ENCODE measurements around the gene NAPSA. TPM values are rescaled to one million over a fixed set of nuclear protein-coding genes. Genes with fewer than 3 reads are reported as not detected.

The NAPSA gene
- total and polyA plus RNA-seq, 10 of the 15 experiments (the other 5 are each of a cell fraction or from before 2014, with no cell fraction given), result 6.7 to 45.4 (median 17.1) TPM

- ChIA-PET CTCF (interaction anchor here (1.2 to 1.4 kb wide), 3 partner anchors 14 to 179 kb away, joined by 3 to 5 read pairs (median 4); no protein-coding TSS in a partner anchor), RAD21 (ENCODE audit: unreplicated experiment) (interaction anchor here (0.8 to 2.0 kb wide), 5 partner anchors 10 to 31 kb away, joined by 3 to 10 read pairs (median 5); partner anchors contain the start of gene KCNC3), POLR2A (interaction anchor here (0.7 to 1.2 kb wide), 3 partner anchors 9 to 506 kb away, joined by 3 to 6 read pairs (median 4); partner anchors contain the start of gene KCNC3), SMC1A (ENCODE audit: uncharacterized antibody, unreplicated experiment) (interaction anchor here (0.7 kb wide), 1 partner anchor 61 kb away, joined by 3 read pairs; no protein-coding TSS in a partner anchor)
- Histone ChIP-seq H3K36me3 (ENCODE audit: control insufficient read depth in 2 of 2, insufficient read depth in 2 of 2, low read length in 1 of 2) (no peaks in the 10 kb centered on the region), H3K27ac (ENCODE audit: control insufficient read depth, insufficient read depth) (no peak overlapping the region), H2AFZ (ENCODE audit: control insufficient read depth, low read depth, low read length) (no peak overlapping the region), H3K4me3 (no peak overlapping the region), H3K79me2 (ENCODE audit: control insufficient read depth, insufficient read depth, low read length) (no peaks in the 10 kb centered on the region), H3K4me1 (ENCODE audit: control insufficient read depth, insufficient read depth, low read length) (no peaks in the 10 kb centered on the region), H4K20me1 (ENCODE audit: control insufficient read depth, insufficient read depth) (no peaks in the 10 kb centered on the region), H3K27me3 (replicated peaks in 1 of 2; ENCODE audit: control insufficient read depth in 2 of 2, insufficient read depth in 2 of 2, low read length in 1 of 2) (peaks cover 11 to 12% of the 10 kb centered on the region in 2 experiments), H3K9ac (ENCODE audit: control insufficient read depth, insufficient read depth, low read length) (no peak overlapping the region), H3K9me3 (replicated peaks; ENCODE audit: control insufficient read depth, insufficient read depth, low read length) (no peaks in the 10 kb centered on the region), H3K4me2 (ENCODE audit: control insufficient read depth, insufficient read depth) (no peak overlapping the region)
- intact Hi-C loops (cut with micrococcal nuclease; ENCODE audit: unreplicated experiment) (no loop called here), in situ Hi-C loops (cut with MboI) (no loop called here)
- BruUV-seq (replicated peaks), result no TSS peak
- no peak for ATAC-seq
- WGBS (ENCODE audit: insufficient coverage, insufficient replicate concordance, low lambda C conversion rate, missing lambda C conversion rate), result 0% methylated on average over 8 of the region's 40 CpGs
- DNase-seq (ENCODE audit: low read depth, low spot score), result no peak
- no peak for FAIRE-seq
- TF ChIP-seq SUZ12 (IDR thresholded peaks at IDR 0.05; ENCODE audit: unreplicated experiment), result peak; percentile 65
- TF ChIP-seq, protein P1, sequence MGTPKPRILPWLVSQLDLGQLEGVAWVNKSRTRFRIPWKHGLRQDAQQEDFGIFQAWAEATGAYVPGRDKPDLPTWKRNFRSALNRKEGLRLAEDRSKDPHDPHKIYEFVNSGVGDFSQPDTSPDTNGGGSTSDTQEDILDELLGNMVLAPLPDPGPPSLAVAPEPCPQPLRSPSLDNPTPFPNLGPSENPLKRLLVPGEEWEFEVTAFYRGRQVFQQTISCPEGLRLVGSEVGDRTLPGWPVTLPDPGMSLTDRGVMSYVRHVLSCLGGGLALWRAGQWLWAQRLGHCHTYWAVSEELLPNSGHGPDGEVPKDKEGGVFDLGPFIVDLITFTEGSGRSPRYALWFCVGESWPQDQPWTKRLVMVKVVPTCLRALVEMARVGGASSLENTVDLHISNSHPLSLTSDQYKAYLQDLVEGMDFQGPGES (IDR thresholded peaks at IDR 0.05), result no peak
- no peak for TF ChIP-seq LARP7 (IDR thresholded peaks at IDR 0.05)
- no peak for TF ChIP-seq TCF12 (IDR thresholded peaks at IDR 0.05; ENCODE audit: low read depth, low read length)
Measured at GRCh38 chr19:50314724-50315708, 50.4 kb downstream of the NAPSA start.

Measured in GM12878 (cell line).